Lower leg skin (tissue), 3 donors: Measurements from ENCODE around the gene ANAPC16.

Experiments
- CTCF ChIP-seq, 3 donors: fragments of 450-650 bp; IDR thresholded peaks; one replicate each; pipeline ENCODE4 v1.5.1; 2016; ENCODE audit warnings: antibody characterized with exemption in 3 of 3, mild to moderate bottlenecking in 3 of 3, moderate library complexity in 2 of 3
- POLR2A ChIP-seq, 2 donors: fragments of 450-650 bp; IDR thresholded peaks; one replicate each; pipeline ENCODE4 v1.6.1; 2016 to 2017; ENCODE audit warnings: antibody characterized with exemption in 2 of 2, mild to moderate bottlenecking in 1 of 2, moderate library complexity in 1 of 2

GRCh38 chr10:72283131-72283530, 67.3 kb downstream of the ANAPC16 start:
- TF ChIP-seq CTCF (IDR thresholded peaks at IDR 0.05) (no peak), POLR2A (IDR thresholded peaks at IDR 0.05) (no peak)
